ENCODE data around the gene CHST14.

Gene CHST14

GRCh38 chr15:40463279-40463678 lies 7.5 kb upstream of the CHST14 start:
- no peak for DNase-seq (ENCODE audit: low spot score)

- no peak for DNase-seq (ENCODE audit: low spot score)
Observed at GRCh38 chr15:40463886-40464545, 6.8 kb upstream of the CHST14 start.

GRCh38 chr15:40464595-40465185 lies 6.1 kb upstream of the CHST14 start:
- DNase-seq (ENCODE audit: low spot score), result no peak

GRCh38 chr15:40465939-40466338 lies 4.8 kb upstream of the CHST14 start:
- DNase-seq (ENCODE audit: low spot score), result no peak

GRCh38 chr15:40466426-40467260 lies 4.1 kb upstream of the CHST14 start:
- no peak for DNase-seq (ENCODE audit: low spot score)

GRCh38 chr15:40467261-40467615 lies 3.5 kb upstream of the CHST14 start:
- no peak for DNase-seq (ENCODE audit: low spot score)

- DNase-seq (ENCODE audit: low spot score), result no peak
Observed at GRCh38 chr15:40468898-40469331, 1.9 kb upstream of the CHST14 start.

GRCh38 chr15:40469776-40470390 lies 901 bp upstream of the CHST14 start:
- DNase-seq (ENCODE audit: low spot score), result no peak

- peak; percentile 47 for DNase-seq (ENCODE audit: low spot score)
Observed at GRCh38 chr15:40471105-40471807, 472 bp downstream of the CHST14 start.

- peak; percentile 29 for DNase-seq (ENCODE audit: low spot score)
Observed at GRCh38 chr15:40471808-40472150, 995 bp downstream of the CHST14 start.

GRCh38 chr15:40472171-40472727 lies 1.5 kb downstream of the CHST14 start:
- DNase-seq (ENCODE audit: low spot score), result no peak

GRCh38 chr15:40474581-40474980 lies 3.8 kb downstream of the CHST14 start:
- DNase-seq (ENCODE audit: low spot score), result no peak

GRCh38 chr15:40477642-40478327 lies 7.0 kb downstream of the CHST14 start:
- no peak for DNase-seq (ENCODE audit: low spot score)

- no peak for DNase-seq (ENCODE audit: low spot score)
Observed at GRCh38 chr15:40479024-40479423, 8.2 kb downstream of the CHST14 start.

- DNase-seq (ENCODE audit: low spot score), result no peak
Observed at GRCh38 chr15:40481341-40482074, 10.7 kb downstream of the CHST14 start.

GRCh38 chr15:40483919-40484318 lies 13.1 kb downstream of the CHST14 start:
- no peak for DNase-seq (ENCODE audit: low spot score)

- DNase-seq (ENCODE audit: low spot score), result no peak
Observed at GRCh38 chr15:40486066-40486770, 15.4 kb downstream of the CHST14 start.

GRCh38 chr15:40487816-40488682 lies 17.3 kb downstream of the CHST14 start:
- no peak for DNase-seq (ENCODE audit: low spot score)
